ENCODE results near the gene ITM2B.

DNA sequence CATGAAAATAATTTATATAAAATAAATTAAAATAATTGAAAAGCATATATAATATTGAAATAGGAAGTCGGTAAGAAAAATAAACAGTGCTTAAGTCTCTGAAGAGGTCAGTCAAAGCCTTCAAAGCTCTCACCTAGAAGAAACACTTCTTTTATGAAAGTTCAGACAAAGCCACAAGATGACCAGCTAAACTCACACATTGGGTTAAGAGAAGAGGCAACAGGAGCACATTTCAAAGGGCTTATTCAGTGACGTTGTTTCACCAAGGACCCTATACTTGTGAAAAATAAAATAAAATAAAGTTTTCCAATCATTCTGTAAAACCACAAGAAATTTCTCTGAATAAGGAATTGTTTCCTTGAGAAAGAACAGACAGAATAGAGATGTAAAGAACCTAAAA lies 2.5 kb upstream of the ITM2B start:
- TF ChIP-seq, protein P1, sequence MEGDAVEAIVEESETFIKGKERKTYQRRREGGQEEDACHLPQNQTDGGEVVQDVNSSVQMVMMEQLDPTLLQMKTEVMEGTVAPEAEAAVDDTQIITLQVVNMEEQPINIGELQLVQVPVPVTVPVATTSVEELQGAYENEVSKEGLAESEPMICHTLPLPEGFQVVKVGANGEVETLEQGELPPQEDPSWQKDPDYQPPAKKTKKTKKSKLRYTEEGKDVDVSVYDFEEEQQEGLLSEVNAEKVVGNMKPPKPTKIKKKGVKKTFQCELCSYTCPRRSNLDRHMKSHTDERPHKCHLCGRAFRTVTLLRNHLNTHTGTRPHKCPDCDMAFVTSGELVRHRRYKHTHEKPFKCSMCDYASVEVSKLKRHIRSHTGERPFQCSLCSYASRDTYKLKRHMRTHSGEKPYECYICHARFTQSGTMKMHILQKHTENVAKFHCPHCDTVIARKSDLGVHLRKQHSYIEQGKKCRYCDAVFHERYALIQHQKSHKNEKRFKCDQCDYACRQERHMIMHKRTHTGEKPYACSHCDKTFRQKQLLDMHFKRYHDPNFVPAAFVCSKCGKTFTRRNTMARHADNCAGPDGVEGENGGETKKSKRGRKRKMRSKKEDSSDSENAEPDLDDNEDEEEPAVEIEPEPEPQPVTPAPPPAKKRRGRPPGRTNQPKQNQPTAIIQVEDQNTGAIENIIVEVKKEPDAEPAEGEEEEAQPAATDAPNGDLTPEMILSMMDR (IDR thresholded peaks at IDR 0.05), result no peak
- no peak for TF ChIP-seq POLR2A (IDR thresholded peaks at IDR 0.05)
